Mesenteric fat pad (tissue), 1 donor: ENCODE data around the gene ST3GAL5. TPM values are rescaled to one million over a fixed set of nuclear protein-coding genes. Genes with fewer than 3 reads are reported as not detected.

ENCODE experiments used
- DNase-seq: peaks from one replicate; pipeline ENCODE4 v3.0.0-alpha.2; 2020; ENCODE audit warnings: low spot score
- total RNA-seq: library from RNA; stranded (reverse); fragmentation: NEBNext Ultra II Directional; extraction: Animal tissue kit (Norgen Biotek cat#: 25700); gene quantifications from one replicate; pipeline ENCODE4 v1.2.1, GENCODE V29; 2021
- donor health status: DM: yes; HTN: yes; CAD: no.

ST3GAL5 gene
- total RNA-seq, 1 donor from 2014 or later: 33.1 TPM

- no peak for DNase-seq
These were observed 29.4 kb upstream of the ST3GAL5 start for GRCh38 chr2:85917887-85918795.

GRCh38 chr2:85915606-85916303 lies 27.0 kb upstream of the ST3GAL5 start:
- DNase-seq: no peak

- no peak for DNase-seq
These were observed 26.1 kb upstream of the ST3GAL5 start for GRCh38 chr2:85914922-85915321.

- no peak for DNase-seq
These were observed 25.4 kb upstream of the ST3GAL5 start for GRCh38 chr2:85913884-85914881.

GRCh38 chr2:85911814-85912692 lies 23.3 kb upstream of the ST3GAL5 start:
- no peak for DNase-seq

GRCh38 chr2:85911097-85911496 lies 22.3 kb upstream of the ST3GAL5 start:
- DNase-seq: no peak

GRCh38 chr2:85909005-85909404 lies 20.2 kb upstream of the ST3GAL5 start:
- no peak for DNase-seq

- no peak for DNase-seq
These were observed 19.7 kb upstream of the ST3GAL5 start for GRCh38 chr2:85908506-85908905.

GRCh38 chr2:85907671-85908157 lies 18.9 kb upstream of the ST3GAL5 start:
- no peak for DNase-seq

- DNase-seq: no peak
These were observed 18.0 kb upstream of the ST3GAL5 start for GRCh38 chr2:85906748-85907147.

- DNase-seq: no peak
These were observed 17.1 kb upstream of the ST3GAL5 start for GRCh38 chr2:85905891-85906290.

- DNase-seq: no peak
These were observed 16.4 kb upstream of the ST3GAL5 start for GRCh38 chr2:85905187-85905666.

GRCh38 chr2:85903849-85904248 lies 15.1 kb upstream of the ST3GAL5 start:
- no peak for DNase-seq

GRCh38 chr2:85902496-85902895 lies 13.7 kb upstream of the ST3GAL5 start:
- no peak for DNase-seq

- DNase-seq: no peak
These were observed 12.4 kb upstream of the ST3GAL5 start for GRCh38 chr2:85901155-85901554.

GRCh38 chr2:85900366-85900765 lies 11.6 kb upstream of the ST3GAL5 start:
- no peak for DNase-seq

GRCh38 chr2:85899849-85900248 lies 11.1 kb upstream of the ST3GAL5 start:
- DNase-seq: no peak

GRCh38 chr2:85899284-85899683 lies 10.5 kb upstream of the ST3GAL5 start:
- no peak for DNase-seq

GRCh38 chr2:85898881-85899280 lies 10.1 kb upstream of the ST3GAL5 start:
- DNase-seq: no peak
